Astrocyte (in vitro differentiated cells and primary cell): ENCODE measurements around the gene BTRC.

Experiments
- CTCF ChIP-seq: IDR thresholded peaks from 2 replicates; pipeline ENCODE4 v1.5.1; 2011; ENCODE audit warnings: low read depth, mild to moderate bottlenecking, inconsistent platforms, low read length, moderate library complexity; ENCODE audit not compliant: insufficient read depth
- EZH2 ChIP-seq: IDR thresholded peaks from 2 replicates; pipeline ENCODE4 v1.6.1; 2012; ENCODE audit warnings: mild to moderate bottlenecking, low read length, inconsistent platforms; ENCODE audit not compliant: insufficient read depth

GRCh38 chr10:101429423-101429822 is 75.5 kb downstream of the BTRC start:
- TF ChIP-seq CTCF = no peak
- TF ChIP-seq EZH2 = no peak
